Measurements from ENCODE around the gene PDGFB.

The PDGFB gene

GRCh38 chr22:39238966-39239505 is 5.7 kb downstream of the PDGFB start:
- DNase-seq, result no peak

DNA sequence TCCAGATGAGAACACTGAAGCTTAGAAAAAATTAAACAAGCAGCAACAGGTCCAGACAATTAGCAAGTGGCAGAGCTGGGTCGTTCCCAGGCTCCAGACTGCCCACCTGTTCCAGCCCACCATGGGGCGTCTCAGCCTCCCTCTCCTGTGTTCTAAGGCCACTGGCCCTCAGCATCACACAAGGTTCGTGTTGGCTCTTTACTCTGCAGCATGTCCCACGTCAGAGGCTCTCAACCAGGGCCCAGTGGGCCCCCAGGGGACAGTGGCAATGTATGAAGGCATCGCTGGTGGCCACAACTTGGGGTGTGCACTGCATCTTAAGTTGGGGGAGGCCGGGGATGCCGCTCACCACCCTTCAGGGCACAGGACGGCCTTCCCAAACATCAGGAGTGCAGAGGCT is 6.2 kb downstream of the PDGFB start:
- no peak for DNase-seq

- no peak for DNase-seq
Measured at GRCh38 chr22:39238101-39238466, 6.7 kb downstream of the PDGFB start.

- no peak for DNase-seq
Measured at GRCh38 chr22:39237318-39238100, 7.3 kb downstream of the PDGFB start.

GRCh38 chr22:39236321-39237317 is 8.2 kb downstream of the PDGFB start:
- DNase-seq, result no peak

DNA sequence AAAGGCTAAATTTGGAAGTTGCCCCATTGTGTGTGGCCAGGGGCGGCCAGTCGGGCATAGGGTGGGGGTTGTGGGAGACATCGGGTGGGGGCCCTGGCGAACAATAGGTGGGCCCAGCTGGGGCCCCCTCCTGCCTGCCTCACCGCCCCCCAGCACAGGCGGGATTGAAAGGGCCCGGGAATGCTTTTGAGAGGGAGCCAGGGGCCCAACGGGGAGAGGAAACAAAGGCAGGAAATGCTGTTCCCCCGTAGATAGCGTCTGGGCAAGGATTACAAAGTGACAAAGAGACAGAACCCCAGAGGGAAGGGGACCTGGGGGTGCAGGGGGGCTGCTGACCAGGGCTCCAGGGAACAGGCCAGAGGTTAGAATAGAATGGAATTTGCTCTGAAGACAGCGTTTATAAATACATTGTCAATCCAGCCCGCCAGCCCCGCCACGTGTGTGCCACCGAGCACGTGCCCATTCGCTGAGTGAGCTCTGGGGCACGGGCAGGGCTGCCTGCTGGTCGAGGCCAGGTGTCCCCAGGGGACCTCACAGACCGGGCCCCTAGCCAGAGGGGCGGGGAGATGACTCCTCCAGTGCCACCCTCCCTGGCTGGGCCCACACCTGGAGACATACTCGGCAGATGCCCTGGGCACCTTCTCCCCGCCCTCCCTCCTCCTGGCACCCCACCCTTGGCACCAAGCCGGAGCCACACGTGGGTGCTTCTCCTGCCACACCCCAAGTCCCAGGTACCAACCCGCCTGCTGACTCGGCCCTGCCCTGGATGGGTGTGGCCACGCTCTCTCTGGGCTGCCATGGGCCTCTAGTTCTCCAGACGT is 9.7 kb downstream of the PDGFB start:
- no peak for DNase-seq

- no peak for DNase-seq
Measured at GRCh38 chr22:39234472-39234787, 10.4 kb downstream of the PDGFB start.

DNA sequence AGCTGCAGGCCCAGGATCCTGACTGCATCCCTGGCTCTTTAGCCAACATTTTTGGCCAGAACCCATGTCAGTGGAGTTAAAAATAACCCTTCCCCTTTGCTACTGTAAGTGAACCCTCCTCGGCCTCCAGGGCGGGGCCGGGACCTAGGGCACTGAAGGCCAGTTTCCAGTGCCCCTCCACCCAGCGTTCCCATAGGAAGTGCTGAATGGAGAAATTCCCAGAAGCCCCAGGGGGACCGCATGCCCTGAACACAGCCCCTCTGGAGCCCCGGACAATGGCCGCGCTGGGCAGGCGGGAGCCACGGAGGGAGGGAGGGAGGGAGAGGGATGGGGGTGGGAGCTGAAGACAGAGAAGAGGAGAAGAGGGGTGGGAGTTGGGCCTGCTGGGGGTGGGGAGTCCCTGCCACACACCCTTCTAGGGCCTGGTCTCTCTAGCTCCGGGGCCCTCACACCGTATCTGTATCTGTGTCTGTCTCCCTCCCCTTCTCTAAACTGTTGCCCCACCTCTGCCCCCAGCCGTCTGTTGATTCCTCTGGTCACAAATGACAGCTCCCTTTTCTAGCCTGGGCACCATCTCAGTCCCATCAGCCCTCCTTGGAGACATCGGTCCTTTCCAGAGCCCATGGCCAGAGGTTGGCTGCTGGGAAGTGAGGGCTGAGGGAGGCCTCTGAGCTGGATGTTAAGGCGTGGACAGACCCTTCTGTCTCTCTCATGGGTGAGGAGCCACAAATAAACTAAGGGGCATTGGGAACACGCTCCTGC is 10.9 kb downstream of the PDGFB start:
- DNase-seq, result no peak

GRCh38 chr22:39232806-39233709 is 11.7 kb downstream of the PDGFB start:
- DNase-seq, result no peak

DNA sequence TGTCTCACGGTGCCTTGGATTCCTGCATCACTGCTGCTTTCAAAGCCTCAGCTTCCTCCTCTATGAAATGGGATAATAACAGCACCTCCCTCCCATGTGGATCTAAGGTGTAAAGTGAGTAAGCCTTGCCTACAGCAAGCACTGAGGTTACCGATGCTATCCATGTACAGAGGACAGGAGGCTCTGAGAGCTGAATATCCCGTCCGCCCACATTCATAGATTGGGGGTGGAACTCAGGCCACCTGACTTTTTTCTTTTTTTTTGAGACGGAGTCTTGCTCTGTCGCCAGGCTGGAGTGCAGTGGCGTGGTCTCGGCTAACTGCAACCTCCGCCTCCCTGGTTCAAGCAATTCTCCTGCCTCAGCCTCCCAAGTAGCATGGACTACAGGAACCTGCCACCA is 12.5 kb downstream of the PDGFB start:
- no peak for DNase-seq

- no peak for DNase-seq
Measured at GRCh38 chr22:39231197-39231950, 13.4 kb downstream of the PDGFB start.

DNA sequence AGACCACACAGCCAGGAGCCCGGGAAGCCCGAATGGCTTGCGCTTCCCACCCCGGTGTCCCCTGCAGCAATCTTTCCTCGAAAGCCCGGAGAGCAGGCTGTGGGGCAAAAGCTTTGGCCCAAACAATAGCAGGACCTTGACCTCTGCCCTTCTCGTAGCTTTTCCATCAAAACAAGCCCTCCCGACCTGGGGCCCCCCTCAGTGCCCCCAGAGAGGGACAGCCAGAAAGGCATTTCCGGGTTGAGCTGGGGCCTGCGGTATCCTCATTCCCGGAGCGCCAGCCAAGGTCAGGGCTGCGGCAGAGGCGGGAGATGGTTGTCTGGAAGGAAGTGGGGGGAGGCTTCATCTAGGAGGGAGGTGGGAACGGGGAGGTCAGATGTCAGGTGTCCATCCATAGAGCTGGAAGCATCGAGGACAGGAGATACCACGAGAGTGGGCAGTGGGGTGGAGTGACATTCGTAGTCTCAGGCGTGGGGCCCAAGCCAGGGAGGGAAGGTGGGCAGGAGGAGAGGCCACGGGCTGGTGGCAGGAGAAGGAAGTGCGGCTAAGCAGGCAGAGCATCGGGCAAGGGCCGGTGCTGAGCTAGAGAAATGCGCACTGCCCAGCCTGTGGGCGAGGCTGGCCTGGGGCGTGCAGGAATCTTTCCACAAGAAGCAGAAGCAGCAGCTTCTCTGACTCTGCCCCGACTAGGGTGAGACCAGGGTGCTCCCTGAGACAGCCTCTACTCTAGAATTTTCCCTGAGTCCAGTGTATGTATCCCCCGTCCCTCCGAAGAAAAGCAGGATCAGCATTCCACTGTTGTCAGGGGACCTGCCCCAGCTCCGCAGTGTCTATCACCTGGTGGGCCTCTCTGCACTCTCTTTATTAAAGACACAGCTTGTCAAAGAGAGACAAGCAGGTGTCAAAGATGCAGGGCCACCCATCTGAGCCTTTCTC is 14.3 kb downstream of the PDGFB start:
- DNase-seq, result no peak

- DNase-seq, result no peak
Measured at GRCh38 chr22:39229688-39230260, 15.0 kb downstream of the PDGFB start.

DNA sequence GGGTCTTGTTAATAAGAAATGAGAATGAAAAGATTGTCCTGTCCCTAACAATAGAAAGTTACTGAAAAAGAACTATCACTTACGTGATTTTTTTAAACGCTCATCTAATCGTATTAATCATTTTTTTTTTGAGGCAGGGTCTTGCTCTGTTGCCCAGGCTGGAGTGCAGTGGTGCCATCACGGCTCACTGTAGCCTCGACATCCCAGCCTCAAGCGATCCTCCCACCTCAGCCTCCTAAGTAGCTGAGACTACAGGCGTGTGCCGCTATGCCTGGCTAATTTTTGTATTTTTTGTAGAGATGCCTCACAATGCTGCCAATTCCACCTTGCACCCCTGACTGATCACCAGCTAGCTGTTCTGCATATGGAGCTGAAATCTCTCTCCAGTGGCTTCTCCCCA is 15.7 kb downstream of the PDGFB start:
- no peak for DNase-seq

DNA sequence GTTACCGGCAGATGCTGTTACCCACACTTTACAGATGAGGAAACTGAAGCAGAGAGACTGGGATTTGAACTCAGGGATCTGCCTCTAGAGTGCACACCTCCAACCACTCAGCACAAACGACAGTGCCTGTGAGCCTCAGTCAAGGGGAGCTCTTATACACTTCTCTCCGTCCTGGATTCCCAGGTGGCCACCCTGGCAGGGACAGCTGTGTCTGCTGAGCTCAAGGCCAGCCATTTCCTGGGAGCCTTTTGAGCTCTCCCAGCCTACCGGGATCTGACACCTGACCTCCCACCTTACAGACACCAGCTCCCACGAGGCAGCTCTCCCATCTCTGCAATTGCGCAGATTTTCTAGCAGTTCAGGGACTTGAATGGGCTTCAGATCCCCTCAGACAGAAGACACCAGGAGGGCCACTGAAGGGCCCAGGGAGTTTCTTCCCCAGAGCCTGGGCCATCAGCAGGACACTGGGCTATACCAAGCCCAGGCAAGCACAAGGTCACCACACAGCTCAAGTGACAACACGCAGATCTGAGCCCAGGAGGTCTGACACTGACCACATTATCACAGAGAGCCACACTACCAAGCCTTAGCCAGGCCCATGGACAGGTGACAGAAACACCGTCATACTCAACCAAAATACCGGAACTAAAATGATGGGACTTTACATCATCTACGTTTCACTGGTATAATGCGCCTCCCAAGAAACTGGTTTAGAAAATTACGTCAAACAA is 17.1 kb downstream of the PDGFB start:
- DNase-seq, result no peak

GRCh38 chr22:39226353-39226752 is 18.4 kb downstream of the PDGFB start:
- no peak for DNase-seq

GRCh38 chr22:39225591-39225990 is 19.2 kb downstream of the PDGFB start:
- DNase-seq, result no peak

DNA sequence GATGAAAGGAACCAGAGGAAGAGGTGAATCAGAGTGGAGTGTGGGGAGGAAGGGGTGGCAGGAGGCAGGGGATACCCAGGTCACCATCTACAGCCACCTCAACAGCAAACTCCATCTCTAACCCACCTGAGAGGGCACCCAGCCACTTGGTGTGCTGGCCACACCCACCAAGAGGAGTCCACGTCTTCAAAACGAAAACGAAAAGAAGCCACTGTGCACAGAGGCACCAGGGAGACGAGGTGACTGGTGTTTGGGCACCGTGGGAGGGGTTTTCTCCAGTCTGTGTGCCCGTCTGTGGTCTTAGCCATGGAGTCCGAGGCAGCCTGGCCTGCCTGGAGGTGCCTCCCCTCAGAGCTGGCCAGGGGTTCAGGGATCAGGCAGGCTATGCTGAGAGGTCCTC is 20.2 kb downstream of the PDGFB start:
- DNase-seq, result no peak
